SU-DHL-6 (cell line): ENCODE results near the gene PRR36.

Experiments
- H2AFZ ChIP-seq: fragments of 200-600 bp; sonication (generic); 2 replicates; pipeline ENCODE4 v1.6.1; 2014; ENCODE audit warnings: low read depth, mild to moderate bottlenecking, moderate library complexity, mixed read lengths, antibody characterized with exemption, low read length; ENCODE audit not compliant: severe bottlenecking
- H3F3A ChIP-seq: fragments of 200-600 bp; shearing (Covaris generic); 2 replicates; pipeline ENCODE4 v1.6.0; 2016; ENCODE audit warnings: antibody characterized with exemption, mild to moderate bottlenecking; ENCODE audit not compliant: insufficient read depth
- H3K27ac ChIP-seq: fragments of 200-600 bp; sonication (generic); 2 replicates; pipeline ENCODE4 v1.5.1; 2016; ENCODE audit warnings: low read depth, mild to moderate bottlenecking, low read length, moderate library complexity, mixed read lengths
- H3K27me3 ChIP-seq: fragments of 200-600 bp; sonication (generic), shearing (Covaris generic); 2 replicates; pipeline ENCODE4 v1.6.0; 2014; ENCODE audit warnings: mild to moderate bottlenecking, low read length
- H3K36me3 ChIP-seq: fragments of 200-600 bp; sonication (generic); 2 replicates; pipeline ENCODE4 v1.6.1; 2014; ENCODE audit warnings: mild to moderate bottlenecking, low read length, mixed read lengths
- H3K4me2 ChIP-seq: fragments of 300-600, 200-600 bp; shearing (Covaris generic), sonication (generic); 2 replicates; pipeline ENCODE4 v1.6.0; 2014; ENCODE audit warnings: low read length, low read depth, mild to moderate bottlenecking; ENCODE audit not compliant: poor library complexity, severe bottlenecking
- H3K4me3 ChIP-seq: fragments of 200-600 bp; sonication (generic); 2 replicates; pipeline ENCODE4 v1.5.1; 2014; ENCODE audit warnings: antibody characterized with exemption, low read length, mild to moderate bottlenecking, mixed read lengths; ENCODE audit not compliant: insufficient read depth, poor library complexity, severe bottlenecking
- H3K79me2 ChIP-seq: fragments of 200-600 bp; sonication (generic); 2 replicates; pipeline ENCODE4 v1.6.1; 2014; ENCODE audit warnings: mild to moderate bottlenecking, low read length, moderate library complexity; ENCODE audit not compliant: insufficient read depth
- H3K9ac ChIP-seq: fragments of 200-600 bp; sonication (generic); 2 replicates; pipeline ENCODE4 v1.7.0; 2014; ENCODE audit warnings: mild to moderate bottlenecking, low read length
- H3K9me2 ChIP-seq: fragments of 200-600 bp; sonication (generic); replicated peaks from 2 replicates; pipeline ENCODE4 v1.6.1; 2014; ENCODE audit warnings: low read length; ENCODE audit not compliant: insufficient read depth
- H3K9me3 ChIP-seq: fragments of 200-600 bp; sonication (generic); 2 replicates; pipeline ENCODE4 v1.6.1; 2014; ENCODE audit warnings: low read length, mixed read lengths; ENCODE audit not compliant: insufficient read depth
- H4K20me1 ChIP-seq: fragments of 200-600 bp; sonication (generic); 2 replicates; pipeline ENCODE4 v1.6.1; 2014; ENCODE audit warnings: low read depth, mild to moderate bottlenecking, antibody characterized with exemption, low read length, moderate library complexity, mixed read lengths
- CTCF ChIP-seq: fragments of 200-600 bp; sonication (generic); IDR thresholded peaks from one replicate; pipeline ENCODE4 v1.5.1; 2017; ENCODE audit warnings: antibody characterized with exemption, mild to moderate bottlenecking, low read length, moderate library complexity; ENCODE audit not compliant: insufficient read depth, poor library complexity, severe bottlenecking
- EZH2phosphoT487 ChIP-seq: fragments of 200-600 bp; sonication (generic), shearing (Covaris generic); conservative IDR thresholded peaks from 2 replicates; pipeline ENCODE4 v1.6.1; 2018; ENCODE audit warnings: mild to moderate bottlenecking, antibody characterized with exemption, low read length, moderate library complexity, mixed read lengths

PRR36 gene

GRCh38 chr19:7904074-7905020 is 30.2 kb upstream of the PRR36 start:
- no peaks in the 10 kb centered on the region for H3K9me3 ChIP-seq
- no peak overlapping the region for H2AFZ ChIP-seq
- no peaks in the 10 kb centered on the region for H3K36me3 ChIP-seq
- peaks cover 28% of the 10 kb centered on the region for H3K79me2 ChIP-seq
- H3K9ac ChIP-seq, result peak overlapping the region; percentile 81
- TF ChIP-seq CTCF (no peak), EZH2phosphoT487 (no peak)
- peak overlapping the region; percentile 45 for H3K27ac ChIP-seq
- no peaks in the 10 kb centered on the region for H3K9me2 ChIP-seq
- no peaks in the 10 kb centered on the region for H3F3A ChIP-seq
- H3K4me3 ChIP-seq, result peak overlapping the region; percentile 88
- no peaks in the 10 kb centered on the region for H4K20me1 ChIP-seq
- no peaks in the 10 kb centered on the region for H3K27me3 ChIP-seq
- peak overlapping the region; percentile 94 for H3K4me2 ChIP-seq

GRCh38 chr19:7903244-7904073 is 29.3 kb upstream of the PRR36 start, which contains the start of gene MAP2K7:
Gene MAP2K7 (plus strand): TSS chr19:7903877. CDS start chr19:7903945, 68 bp downstream.
- peak within 1 kb of the TSS; percentile 88 for H3K4me3 ChIP-seq
- H4K20me1 ChIP-seq, result no peaks in the 10 kb centered on the region
- H3K27me3 ChIP-seq, result no peaks in the 10 kb centered on the region
- H3K36me3 ChIP-seq, result no peaks in the 10 kb centered on the region
- peak within 1 kb of the TSS; percentile 81 for H3K9ac ChIP-seq
- peak within 1 kb of the TSS; percentile 45 for H3K27ac ChIP-seq
- H3F3A ChIP-seq, result no peaks in the 10 kb centered on the region
- TF ChIP-seq CTCF (peak; percentile 42), EZH2phosphoT487 (no peak)
- no peaks in the 10 kb centered on the region for H3K9me3 ChIP-seq
- H3K4me2 ChIP-seq, result peak within 1 kb of the TSS; percentile 94
- peak within 1 kb of the TSS; percentile 58 for H2AFZ ChIP-seq
- peaks cover 28% of the 10 kb centered on the region for H3K79me2 ChIP-seq
- H3K9me2 ChIP-seq, result no peaks in the 10 kb centered on the region

GRCh38 chr19:7902796-7903243 is 28.6 kb upstream of the PRR36 start:
- H3K27ac ChIP-seq, result no peak overlapping the region
- peaks cover 24% of the 10 kb centered on the region for H3K79me2 ChIP-seq
- H3K9me2 ChIP-seq, result no peaks in the 10 kb centered on the region
- no peaks in the 10 kb centered on the region for H3F3A ChIP-seq
- H3K27me3 ChIP-seq, result no peaks in the 10 kb centered on the region
- peak overlapping the region; percentile 64 for H3K4me3 ChIP-seq
- no peaks in the 10 kb centered on the region for H3K36me3 ChIP-seq
- H3K4me2 ChIP-seq, result peak overlapping the region; percentile 67
- no peaks in the 10 kb centered on the region for H3K9me3 ChIP-seq
- no peaks in the 10 kb centered on the region for H4K20me1 ChIP-seq
- peak overlapping the region; percentile 58 for H2AFZ ChIP-seq
- peak overlapping the region; percentile 69 for H3K9ac ChIP-seq
- TF ChIP-seq CTCF (no peak), EZH2phosphoT487 (no peak)
